ENCODE results near the gene DOCK4.
"Not testable (repeated sequence)": the region's sequence is repeated elsewhere in the genome, so short reads cannot be mapped to it uniquely, and the experiment has no call there.

GRCh38 chr7:112128041-112128440, 78.2 kb downstream of the DOCK4 start:
- TF ChIP-seq, protein P1, sequence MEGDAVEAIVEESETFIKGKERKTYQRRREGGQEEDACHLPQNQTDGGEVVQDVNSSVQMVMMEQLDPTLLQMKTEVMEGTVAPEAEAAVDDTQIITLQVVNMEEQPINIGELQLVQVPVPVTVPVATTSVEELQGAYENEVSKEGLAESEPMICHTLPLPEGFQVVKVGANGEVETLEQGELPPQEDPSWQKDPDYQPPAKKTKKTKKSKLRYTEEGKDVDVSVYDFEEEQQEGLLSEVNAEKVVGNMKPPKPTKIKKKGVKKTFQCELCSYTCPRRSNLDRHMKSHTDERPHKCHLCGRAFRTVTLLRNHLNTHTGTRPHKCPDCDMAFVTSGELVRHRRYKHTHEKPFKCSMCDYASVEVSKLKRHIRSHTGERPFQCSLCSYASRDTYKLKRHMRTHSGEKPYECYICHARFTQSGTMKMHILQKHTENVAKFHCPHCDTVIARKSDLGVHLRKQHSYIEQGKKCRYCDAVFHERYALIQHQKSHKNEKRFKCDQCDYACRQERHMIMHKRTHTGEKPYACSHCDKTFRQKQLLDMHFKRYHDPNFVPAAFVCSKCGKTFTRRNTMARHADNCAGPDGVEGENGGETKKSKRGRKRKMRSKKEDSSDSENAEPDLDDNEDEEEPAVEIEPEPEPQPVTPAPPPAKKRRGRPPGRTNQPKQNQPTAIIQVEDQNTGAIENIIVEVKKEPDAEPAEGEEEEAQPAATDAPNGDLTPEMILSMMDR (IDR thresholded peaks at IDR 0.05; ENCODE audit: low read depth, low read length, missing input control): not testable (repeated sequence)
- TF ChIP-seq RAD21 (IDR thresholded peaks at IDR 0.05); YY1 (IDR thresholded peaks at IDR 0.05); TAF1 (conservative IDR thresholded peaks at IDR 0.05); SP1 (IDR thresholded peaks at IDR 0.05); EGR1 (IDR thresholded peaks at IDR 0.05; ENCODE audit: low read depth in 2 of 2); FOXA2 (IDR thresholded peaks at IDR 0.05); HNF4G (IDR thresholded peaks at IDR 0.05); GABPA (IDR thresholded peaks at IDR 0.05 in 1 of 2, conservative IDR thresholded peaks at IDR 0.05 in 1 of 2); JUND (IDR thresholded peaks at IDR 0.05); ZBTB33 (IDR thresholded peaks at IDR 0.05); MAX (IDR thresholded peaks at IDR 0.05): not testable (repeated sequence)
- TF ChIP-seq, protein P2, sequence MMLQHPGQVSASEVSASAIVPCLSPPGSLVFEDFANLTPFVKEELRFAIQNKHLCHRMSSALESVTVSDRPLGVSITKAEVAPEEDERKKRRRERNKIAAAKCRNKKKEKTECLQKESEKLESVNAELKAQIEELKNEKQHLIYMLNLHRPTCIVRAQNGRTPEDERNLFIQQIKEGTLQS (IDR thresholded peaks at IDR 0.05): not testable (repeated sequence)
- TF ChIP-seq, protein P3, sequence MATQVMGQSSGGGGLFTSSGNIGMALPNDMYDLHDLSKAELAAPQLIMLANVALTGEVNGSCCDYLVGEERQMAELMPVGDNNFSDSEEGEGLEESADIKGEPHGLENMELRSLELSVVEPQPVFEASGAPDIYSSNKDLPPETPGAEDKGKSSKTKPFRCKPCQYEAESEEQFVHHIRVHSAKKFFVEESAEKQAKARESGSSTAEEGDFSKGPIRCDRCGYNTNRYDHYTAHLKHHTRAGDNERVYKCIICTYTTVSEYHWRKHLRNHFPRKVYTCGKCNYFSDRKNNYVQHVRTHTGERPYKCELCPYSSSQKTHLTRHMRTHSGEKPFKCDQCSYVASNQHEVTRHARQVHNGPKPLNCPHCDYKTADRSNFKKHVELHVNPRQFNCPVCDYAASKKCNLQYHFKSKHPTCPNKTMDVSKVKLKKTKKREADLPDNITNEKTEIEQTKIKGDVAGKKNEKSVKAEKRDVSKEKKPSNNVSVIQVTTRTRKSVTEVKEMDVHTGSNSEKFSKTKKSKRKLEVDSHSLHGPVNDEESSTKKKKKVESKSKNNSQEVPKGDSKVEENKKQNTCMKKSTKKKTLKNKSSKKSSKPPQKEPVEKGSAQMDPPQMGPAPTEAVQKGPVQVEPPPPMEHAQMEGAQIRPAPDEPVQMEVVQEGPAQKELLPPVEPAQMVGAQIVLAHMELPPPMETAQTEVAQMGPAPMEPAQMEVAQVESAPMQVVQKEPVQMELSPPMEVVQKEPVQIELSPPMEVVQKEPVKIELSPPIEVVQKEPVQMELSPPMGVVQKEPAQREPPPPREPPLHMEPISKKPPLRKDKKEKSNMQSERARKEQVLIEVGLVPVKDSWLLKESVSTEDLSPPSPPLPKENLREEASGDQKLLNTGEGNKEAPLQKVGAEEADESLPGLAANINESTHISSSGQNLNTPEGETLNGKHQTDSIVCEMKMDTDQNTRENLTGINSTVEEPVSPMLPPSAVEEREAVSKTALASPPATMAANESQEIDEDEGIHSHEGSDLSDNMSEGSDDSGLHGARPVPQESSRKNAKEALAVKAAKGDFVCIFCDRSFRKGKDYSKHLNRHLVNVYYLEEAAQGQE (IDR thresholded peaks at IDR 0.05): not testable (repeated sequence)

All from liver (tissue), 3 donors.